Stimulated activated CD4-positive, alpha-beta T cell treated with anti-CD3 and anti-CD28 coated beads, Interleukin-2, amount 100 ng/mL, for 4 hours (primary cell): ENCODE data around the gene BMPR1A.
"Not testable (repeated sequence)": the region's sequence is repeated elsewhere in the genome, so short reads cannot be mapped to it uniquely, and the experiment has no call there.

Experiments used
- DNase-seq: peaks from one replicate; pipeline ENCODE4 v3.0.0-alpha.2; 2020; ENCODE audit warnings: low read depth

Gene BMPR1A

GRCh38 chr10:86941991-86942421 lies 185.6 kb downstream of the BMPR1A start:
- no peak for DNase-seq

DNA sequence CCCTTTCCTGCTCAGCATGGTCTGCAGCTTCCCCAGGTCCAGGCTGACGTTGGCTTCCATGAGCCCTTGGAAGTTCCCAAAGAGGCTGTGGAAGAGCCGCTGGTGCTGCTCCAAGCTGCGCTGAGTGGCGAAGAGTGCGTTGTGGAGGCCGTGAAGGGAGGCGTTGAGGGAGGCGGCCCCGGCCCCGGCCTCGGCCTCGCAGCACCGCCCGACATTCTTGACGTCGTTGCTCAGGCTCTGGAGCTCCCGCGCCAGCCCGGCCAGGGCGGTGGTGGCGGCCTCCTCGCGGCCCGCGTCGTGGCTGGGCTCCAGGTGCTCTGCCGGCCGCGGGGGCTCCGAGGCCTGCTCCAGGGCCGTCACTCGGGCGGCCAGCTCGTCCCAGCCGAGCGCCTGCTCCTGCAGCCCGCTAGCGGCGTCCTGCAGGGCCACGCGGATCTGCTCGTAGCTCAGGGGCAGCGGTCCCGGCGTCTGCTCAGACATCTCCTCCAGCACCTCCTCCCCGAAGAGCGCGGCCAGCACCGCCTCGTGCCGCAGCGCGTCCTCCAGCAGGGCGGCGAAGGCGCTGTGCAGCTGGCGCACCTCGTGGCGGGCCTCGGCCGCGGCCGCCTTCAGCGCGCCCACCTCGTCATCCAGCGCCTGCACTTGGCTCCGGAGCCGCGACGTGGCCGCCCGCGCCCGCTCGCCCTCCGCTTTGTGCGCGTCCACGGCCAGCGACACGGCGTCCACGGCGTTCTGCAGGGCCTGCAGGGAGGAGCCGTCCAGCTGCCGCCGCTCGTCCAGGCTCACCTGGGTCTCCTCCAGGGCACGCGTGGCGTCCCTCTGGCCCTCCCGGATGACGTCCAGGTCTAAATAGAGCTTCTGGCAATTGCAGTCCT lies 186.3 kb downstream of the BMPR1A start:
- DNase-seq, result no peak

DNA sequence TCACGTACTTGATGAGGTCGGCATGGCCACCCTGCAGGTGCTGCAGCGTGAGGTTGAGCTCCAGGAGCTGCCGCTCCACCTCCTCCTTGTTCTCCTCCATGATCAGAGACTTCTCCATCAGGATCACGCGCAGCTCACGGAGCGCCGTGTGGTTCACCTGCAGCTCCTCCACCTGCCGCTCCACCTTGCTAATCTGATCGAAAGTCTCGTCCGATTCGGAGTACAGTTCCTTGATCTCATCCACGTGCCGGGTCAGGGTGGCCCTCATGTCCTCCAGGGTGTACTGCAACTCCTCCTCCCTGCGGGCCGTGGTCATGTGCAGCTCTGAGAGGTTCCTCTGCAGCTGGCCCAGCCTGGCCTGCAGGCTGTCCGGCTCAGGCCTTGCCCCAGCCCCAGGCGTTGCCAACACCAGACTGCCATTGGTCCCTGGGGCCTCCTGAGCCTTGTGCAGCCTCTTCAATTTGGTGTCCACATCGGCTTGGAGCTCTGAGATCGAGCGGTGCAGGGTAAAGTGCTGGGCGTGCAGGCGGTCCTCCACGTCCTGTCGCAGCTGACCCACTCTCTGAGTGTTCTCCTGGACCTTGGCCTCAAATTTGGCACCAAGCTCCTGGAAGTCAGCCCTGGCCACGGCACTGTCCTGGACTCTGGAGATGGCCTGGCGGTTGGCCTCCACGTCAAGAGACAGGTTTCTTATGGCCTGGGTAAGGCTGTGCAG lies 187.1 kb downstream of the BMPR1A start:
- DNase-seq, result no peak

- DNase-seq, result no peak
Observed at GRCh38 chr10:86944031-86944419, 187.6 kb downstream of the BMPR1A start.

GRCh38 chr10:86944471-86944870 lies 188.1 kb downstream of the BMPR1A start:
- no peak for DNase-seq

DNA sequence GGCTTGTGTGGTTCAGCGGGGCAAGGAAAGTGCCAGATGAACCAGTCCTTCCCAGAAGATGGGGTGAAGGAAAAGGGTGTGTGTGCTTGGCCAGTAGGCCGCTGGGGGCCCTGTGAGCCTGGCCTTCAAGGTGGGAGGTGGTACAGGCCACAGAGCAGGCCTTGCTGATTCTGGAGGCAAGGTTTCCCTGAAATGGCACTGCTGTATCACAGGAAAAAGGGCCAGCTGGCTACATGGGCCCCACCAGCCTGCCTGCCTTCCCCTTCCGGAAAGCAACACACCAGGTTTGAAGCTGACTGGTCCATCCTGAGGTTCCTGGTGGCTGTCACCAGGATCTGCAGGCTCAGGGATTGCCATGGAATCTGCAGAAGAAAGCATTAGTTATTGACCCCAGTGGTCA lies 188.5 kb downstream of the BMPR1A start:
- DNase-seq, result no peak

DNA sequence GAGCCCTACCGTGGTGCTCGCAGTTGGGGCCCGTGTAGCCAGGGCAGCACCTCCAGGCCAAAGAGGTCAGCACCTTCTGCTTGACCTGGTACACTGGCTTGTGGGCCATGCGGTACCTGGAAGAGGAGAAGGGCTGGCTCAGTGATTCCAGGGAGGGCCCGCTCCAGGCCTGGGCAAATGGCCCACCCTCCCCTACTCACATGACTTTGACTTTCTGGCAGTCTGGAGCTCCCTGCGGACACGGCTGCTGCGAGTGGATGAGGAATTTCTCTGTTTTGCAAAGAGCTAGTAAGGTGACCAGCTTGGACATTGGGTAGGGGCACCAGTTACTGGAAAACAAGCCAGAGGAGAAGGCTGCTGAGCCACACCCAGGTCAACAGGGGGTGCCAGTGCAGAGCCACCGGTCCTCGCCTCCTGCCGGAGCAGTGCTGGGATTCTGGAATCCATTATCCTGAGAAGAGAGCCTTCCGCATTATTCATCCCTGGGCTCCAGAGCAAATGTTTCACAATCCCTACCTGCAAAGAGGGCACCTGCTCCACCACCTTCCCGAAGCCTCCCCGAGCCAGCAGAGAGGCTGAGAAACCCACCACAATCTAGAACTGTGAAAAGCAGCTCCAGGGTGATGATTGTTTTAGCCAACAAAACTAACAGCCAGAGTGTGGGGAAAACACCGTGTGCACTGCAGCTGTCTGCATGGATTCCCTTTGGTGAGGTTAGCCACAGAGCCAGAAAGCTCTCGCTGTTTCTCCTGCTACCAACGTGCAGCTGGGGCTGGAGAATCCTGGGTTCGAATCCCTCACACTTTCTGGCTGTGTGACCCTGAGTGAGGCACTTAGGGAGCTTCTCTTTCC lies 189.2 kb downstream of the BMPR1A start:
- DNase-seq, result no peak

- no peak for DNase-seq
Observed at GRCh38 chr10:86946213-86947155, 190.1 kb downstream of the BMPR1A start.

- DNase-seq, result not testable (repeated sequence)
Observed at GRCh38 chr10:86947806-86948205, 191.4 kb downstream of the BMPR1A start.

- no peak for DNase-seq
Observed at GRCh38 chr10:86950349-86950748, 193.9 kb downstream of the BMPR1A start.

DNA sequence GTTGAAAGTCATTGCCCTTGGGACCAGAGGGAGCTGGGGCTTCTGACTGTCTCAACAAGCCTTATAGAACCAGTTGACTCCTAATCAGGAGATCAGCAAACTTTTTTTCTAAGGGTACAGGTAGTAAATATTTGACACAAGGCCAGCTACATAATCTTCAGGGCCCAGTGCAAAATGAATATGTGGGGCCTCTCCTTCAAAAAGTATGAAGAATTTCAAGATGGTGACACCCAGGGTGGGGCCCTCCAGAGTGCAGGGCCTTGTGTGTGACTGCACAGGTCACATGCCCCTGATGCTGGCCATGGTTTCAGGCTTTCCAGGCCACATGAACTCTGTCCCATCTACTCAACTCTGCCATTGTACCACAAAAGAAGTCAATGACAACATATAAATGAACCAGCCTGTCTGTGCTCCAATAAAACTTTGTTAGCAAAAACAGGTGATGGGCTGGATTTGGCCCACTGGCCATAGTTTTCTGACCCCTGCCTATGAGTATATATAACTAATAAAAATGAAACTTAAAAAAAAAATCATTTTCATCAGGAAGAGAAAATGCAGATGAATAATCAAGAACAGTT lies 194.9 kb downstream of the BMPR1A start:
- DNase-seq, result no peak

DNA sequence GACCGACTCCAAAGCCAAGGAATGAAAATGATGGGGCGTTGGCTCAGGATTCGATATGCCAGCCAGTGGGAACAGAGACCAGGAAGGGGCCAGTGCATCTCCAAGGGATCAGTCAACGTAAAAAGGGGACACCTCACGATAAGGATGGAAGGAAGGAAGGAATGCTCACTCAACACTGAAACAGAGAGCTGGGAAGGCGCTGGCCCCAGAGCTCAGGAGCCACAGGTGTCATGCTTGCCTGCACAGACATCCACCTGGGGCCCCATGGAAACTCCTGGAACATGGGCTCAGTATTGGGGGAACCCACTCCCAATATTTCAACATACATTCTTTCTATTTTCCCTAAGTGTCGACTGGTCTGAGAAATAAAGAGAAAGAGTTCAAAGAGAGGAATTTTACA lies 195.7 kb downstream of the BMPR1A start:
- no peak for DNase-seq

- DNase-seq, result not testable (repeated sequence)
Observed at GRCh38 chr10:86952697-86953096, 196.3 kb downstream of the BMPR1A start.

DNA sequence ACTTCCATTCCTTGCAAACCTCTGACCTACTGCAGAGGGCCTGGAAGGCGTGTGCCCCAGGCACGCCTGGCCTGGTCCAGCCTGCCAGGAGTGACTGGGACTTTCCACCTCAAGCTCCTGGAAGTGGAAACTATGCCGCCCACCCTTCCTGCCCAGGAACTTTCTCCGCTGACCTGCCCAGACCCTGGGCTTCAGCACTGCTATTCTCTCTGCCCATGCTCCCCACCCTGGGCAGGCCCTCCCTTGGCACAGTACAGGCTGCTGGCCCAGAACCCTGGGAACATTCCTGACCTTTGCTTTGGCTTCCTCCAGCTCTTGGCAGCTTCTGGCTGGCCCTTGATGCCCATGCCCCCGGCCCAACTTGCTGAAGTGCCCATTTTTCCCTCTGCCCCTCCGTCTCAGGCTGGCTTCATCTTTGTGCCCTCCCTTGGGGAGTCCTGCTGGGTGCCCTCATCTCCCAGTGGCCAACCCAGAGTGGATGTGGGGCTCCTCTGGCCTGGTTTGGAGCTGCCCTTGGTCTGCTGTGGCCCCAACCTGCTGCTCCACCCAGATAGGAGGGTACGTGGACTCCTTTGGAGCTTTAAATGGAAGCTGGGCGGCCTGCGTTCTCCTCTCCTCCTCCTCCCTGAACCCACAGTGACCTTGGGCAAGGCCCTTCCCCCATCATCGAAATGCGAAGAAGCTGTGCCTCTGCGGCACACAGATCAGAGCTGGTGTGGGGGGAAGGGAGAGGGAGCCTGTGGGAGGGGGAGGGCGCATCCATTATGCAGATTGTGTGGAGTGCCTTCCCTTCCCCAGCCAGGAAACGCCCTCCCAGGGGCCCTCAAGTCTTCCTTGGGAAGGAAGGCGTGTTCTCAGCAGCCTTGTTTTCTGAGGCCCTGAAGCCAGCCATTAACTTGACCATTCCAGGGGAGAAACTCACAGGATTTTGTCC lies 197.6 kb downstream of the BMPR1A start:
- no peak for DNase-seq

DNA sequence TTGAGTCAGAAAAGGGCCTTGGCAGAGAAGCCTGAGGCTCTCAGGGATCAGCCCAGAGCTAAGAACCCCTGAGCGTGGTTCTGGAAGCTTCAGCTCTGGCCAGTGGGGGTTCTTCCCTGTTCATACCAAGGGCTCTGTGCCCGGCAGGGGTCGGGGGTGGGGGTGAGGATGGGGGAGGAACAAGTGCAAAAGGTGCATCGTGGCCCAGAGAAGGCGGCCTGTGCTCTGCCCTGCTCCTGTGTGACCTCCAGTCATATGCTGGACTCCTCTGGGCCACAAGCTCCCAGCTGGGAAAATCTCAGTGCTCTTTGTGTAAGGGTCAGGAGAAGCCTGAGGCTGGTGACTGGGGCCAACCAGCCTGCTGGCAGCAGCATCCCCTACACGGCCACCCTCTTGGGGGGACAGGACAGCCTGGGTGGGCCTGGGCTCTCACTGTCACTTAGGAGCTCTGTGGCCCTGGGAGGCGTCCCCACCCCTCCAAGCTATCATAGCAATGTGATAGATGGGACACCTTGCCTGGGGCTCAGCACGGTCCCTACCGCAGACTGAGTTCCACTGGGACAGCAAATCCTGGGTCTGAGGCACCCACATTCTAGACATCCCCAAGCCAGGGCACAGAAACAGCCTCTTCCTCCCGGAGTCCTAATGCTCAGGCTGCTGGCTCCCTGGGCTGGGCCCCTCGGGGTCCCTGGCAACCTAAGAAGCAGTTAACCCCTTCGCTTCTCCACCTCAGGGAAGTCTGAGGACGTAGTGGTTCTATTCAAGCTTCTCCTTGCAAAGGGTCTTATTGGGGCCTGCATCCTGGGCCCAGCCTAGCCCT lies 198.5 kb downstream of the BMPR1A start:
- no peak for DNase-seq

DNA sequence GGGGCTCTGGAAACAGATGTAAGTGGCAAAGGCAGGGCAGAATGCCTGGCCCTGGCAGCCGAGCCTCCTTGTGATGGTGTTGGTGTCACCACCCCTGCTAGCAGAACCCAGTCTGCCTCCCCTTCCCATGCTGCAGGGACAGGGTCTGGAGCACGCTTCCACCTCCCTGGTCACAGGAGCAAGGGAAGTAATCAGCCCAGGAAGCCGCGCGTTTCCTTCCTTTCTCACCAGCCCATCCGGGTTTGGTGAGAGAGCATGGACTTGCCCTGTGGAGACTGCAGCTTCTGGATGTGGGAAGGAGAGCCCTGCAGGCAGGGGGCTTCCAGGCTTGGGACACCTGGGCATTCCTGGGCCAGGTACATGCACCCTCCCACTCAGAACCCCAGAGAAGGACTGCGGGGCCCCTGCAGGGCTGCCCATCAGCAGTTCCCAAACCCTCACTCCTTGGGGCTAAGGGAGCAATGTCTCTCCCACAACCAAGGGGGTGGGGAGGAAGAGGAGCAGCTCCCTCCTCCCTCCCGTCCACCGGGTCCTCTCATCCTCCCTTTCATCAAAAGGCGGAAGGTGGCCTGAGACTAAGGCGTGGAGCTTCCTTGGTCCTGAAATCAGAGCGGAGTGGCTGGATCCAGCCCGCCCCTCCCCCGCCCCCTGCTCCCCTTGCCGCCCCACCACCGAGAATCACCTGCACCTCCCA lies 199.2 kb downstream of the BMPR1A start:
- DNase-seq, result no peak

GRCh38 chr10:86956195-86956847 lies 199.9 kb downstream of the BMPR1A start:
- DNase-seq, result no peak
